ENCODE measurements around the gene PUM2.

DNA sequence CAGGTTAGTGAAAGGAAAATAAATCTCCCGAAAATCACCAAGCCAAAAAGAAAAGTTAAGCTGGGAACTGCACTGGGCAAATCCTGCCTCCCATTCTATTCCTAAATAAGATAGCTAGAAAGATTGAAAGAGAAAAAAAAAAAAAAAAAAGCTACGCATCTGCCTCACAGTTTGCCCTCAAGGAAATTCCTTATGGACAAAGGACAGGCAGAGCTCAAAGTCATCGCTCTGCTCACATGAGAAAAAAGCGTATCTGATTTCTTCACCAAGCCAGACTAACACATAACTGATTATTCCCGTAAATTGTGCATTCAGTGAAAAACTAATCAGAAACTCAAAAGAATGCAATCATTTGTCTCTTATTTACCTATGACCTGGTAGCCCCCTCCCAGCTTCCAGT lies 50.0 kb downstream of the PUM2 start:
- no peak for TF ChIP-seq POLR2A (IDR thresholded peaks at IDR 0.05)
- TF ChIP-seq, protein P1, sequence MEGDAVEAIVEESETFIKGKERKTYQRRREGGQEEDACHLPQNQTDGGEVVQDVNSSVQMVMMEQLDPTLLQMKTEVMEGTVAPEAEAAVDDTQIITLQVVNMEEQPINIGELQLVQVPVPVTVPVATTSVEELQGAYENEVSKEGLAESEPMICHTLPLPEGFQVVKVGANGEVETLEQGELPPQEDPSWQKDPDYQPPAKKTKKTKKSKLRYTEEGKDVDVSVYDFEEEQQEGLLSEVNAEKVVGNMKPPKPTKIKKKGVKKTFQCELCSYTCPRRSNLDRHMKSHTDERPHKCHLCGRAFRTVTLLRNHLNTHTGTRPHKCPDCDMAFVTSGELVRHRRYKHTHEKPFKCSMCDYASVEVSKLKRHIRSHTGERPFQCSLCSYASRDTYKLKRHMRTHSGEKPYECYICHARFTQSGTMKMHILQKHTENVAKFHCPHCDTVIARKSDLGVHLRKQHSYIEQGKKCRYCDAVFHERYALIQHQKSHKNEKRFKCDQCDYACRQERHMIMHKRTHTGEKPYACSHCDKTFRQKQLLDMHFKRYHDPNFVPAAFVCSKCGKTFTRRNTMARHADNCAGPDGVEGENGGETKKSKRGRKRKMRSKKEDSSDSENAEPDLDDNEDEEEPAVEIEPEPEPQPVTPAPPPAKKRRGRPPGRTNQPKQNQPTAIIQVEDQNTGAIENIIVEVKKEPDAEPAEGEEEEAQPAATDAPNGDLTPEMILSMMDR (IDR thresholded peaks at IDR 0.05): no peak

Data from vagina (tissue), 2 donors.